ENCODE data around the gene CLIP4.

CLIP4 gene

GRCh38 chr2:29164091-29164846 is 49.1 kb downstream of the CLIP4 start:
- Histone ChIP-seq H3K79me1 (replicated peaks; ENCODE audit: low read length, poor library complexity, severe bottlenecking) (peaks cover 6% of the 10 kb centered on the region), H3K27ac (ENCODE audit: low read length, poor library complexity, severe bottlenecking) (no peak overlapping the region), H3K4me2 (ENCODE audit: low read length, poor library complexity, severe bottlenecking) (no peak overlapping the region), H3K9me3 (ENCODE audit: control insufficient read depth, low read length) (no peaks in the 10 kb centered on the region), H2BK12ac (ENCODE audit: low read length in 2 of 2) (no peak overlapping the region), H3K4me3 (ENCODE audit: insufficient read depth in 1 of 2, low read depth in 1 of 2, low read length in 2 of 2) (no peak overlapping the region), H3K4me1 (ENCODE audit: control insufficient read depth, insufficient read depth, low read depth, low read length) (peaks cover 2% of the 10 kb centered on the region), H3K4ac (ENCODE audit: low read depth in 1 of 2, low read length in 2 of 2) (no peak overlapping the region), H3K36me3 (ENCODE audit: control insufficient read depth in 1 of 2, insufficient read depth in 2 of 2, low read depth in 1 of 2, low read length in 2 of 2) (peaks cover 4 to 63% of the 10 kb centered on the region in 2 experiments), H4K8ac (ENCODE audit: low read length) (no peak overlapping the region), H3K27me3 (ENCODE audit: control insufficient read depth in 1 of 2, insufficient read depth in 1 of 2, low read length in 2 of 2) (no peaks in the 10 kb centered on the region), H2AFZ (ENCODE audit: low read depth, low read length) (no peak overlapping the region), H2AK5ac (ENCODE audit: low read length, severe bottlenecking) (no peak overlapping the region), H4K91ac (ENCODE audit: low read length) (no peak overlapping the region), H3K14ac (ENCODE audit: low read length in 2 of 2) (no peak overlapping the region), H3K9ac (ENCODE audit: low read length) (no peak overlapping the region), H2BK120ac (ENCODE audit: low read depth, low read length) (no peak overlapping the region), H2BK5ac (ENCODE audit: low read depth, low read length, poor library complexity, severe bottlenecking) (no peak overlapping the region), H3K18ac (ENCODE audit: low read depth in 1 of 2, low read length in 2 of 2) (no peak overlapping the region), H2BK15ac (ENCODE audit: low read depth, poor library complexity, severe bottlenecking) (no peak overlapping the region), H3K23ac (ENCODE audit: low read length in 2 of 2) (no peak overlapping the region)
- WGBS = 89% methylated on average over 3 of the region's 5 CpGs
- no peak for DNase-seq

GRCh38 chr2:29165362-29166241 is 50.4 kb downstream of the CLIP4 start:
- H3K4me2 ChIP-seq (ENCODE audit: low read length, poor library complexity, severe bottlenecking) = no peak overlapping the region
- no peak overlapping the region for H2AFZ ChIP-seq (ENCODE audit: low read depth, low read length)
- no peaks in the 10 kb centered on the region for H3K27me3 ChIP-seq (ENCODE audit: control insufficient read depth in 1 of 2, insufficient read depth in 1 of 2, low read length in 2 of 2)
- no peak overlapping the region for H2BK12ac ChIP-seq (ENCODE audit: low read length in 2 of 2)
- no peaks in the 10 kb centered on the region for H3K9me3 ChIP-seq (ENCODE audit: control insufficient read depth, low read length)
- H3K36me3 ChIP-seq (ENCODE audit: control insufficient read depth in 1 of 2, insufficient read depth in 2 of 2, low read depth in 1 of 2, low read length in 2 of 2) = peaks cover 4 to 63% of the 10 kb centered on the region in 2 experiments
- H2AK5ac ChIP-seq (ENCODE audit: low read length, severe bottlenecking) = no peak overlapping the region
- peaks cover 2% of the 10 kb centered on the region for H3K4me1 ChIP-seq (ENCODE audit: control insufficient read depth, insufficient read depth, low read depth, low read length)
- no peak overlapping the region for H3K23ac ChIP-seq (ENCODE audit: low read length in 2 of 2)
- H2BK5ac ChIP-seq (ENCODE audit: low read depth, low read length, poor library complexity, severe bottlenecking) = no peak overlapping the region
- H3K18ac ChIP-seq (ENCODE audit: low read depth in 1 of 2, low read length in 2 of 2) = no peak overlapping the region
- no peak overlapping the region for H2BK15ac ChIP-seq (ENCODE audit: low read depth, poor library complexity, severe bottlenecking)
- H3K9ac ChIP-seq (ENCODE audit: low read length) = peak overlapping the region; percentile 11
- peak; percentile 74 for DNase-seq
- H3K14ac ChIP-seq (ENCODE audit: low read length in 2 of 2) = no peak overlapping the region
- peaks cover 6% of the 10 kb centered on the region for H3K79me1 ChIP-seq (replicated peaks; ENCODE audit: low read length, poor library complexity, severe bottlenecking)
- H4K8ac ChIP-seq (ENCODE audit: low read length) = no peak overlapping the region
- no peak overlapping the region for H2BK120ac ChIP-seq (ENCODE audit: low read depth, low read length)
- H4K91ac ChIP-seq (ENCODE audit: low read length) = no peak overlapping the region
- WGBS = 62% methylated on average over 8 of the region's 8 CpGs
- H3K4ac ChIP-seq (ENCODE audit: low read depth in 1 of 2, low read length in 2 of 2) = no peak overlapping the region
- no peak overlapping the region for H3K4me3 ChIP-seq (ENCODE audit: insufficient read depth in 1 of 2, low read depth in 1 of 2, low read length in 2 of 2)
- H3K27ac ChIP-seq (ENCODE audit: low read length, poor library complexity, severe bottlenecking) = peak overlapping the region; percentile 60

- peaks cover 6% of the 10 kb centered on the region for H3K79me1 ChIP-seq (replicated peaks; ENCODE audit: low read length, poor library complexity, severe bottlenecking)
- 97% methylated on average over 1 of the region's 1 CpG for WGBS
- H4K91ac ChIP-seq (ENCODE audit: low read length) = no peak overlapping the region
- H3K14ac ChIP-seq (ENCODE audit: low read length in 2 of 2) = no peak overlapping the region
- peak overlapping the region; percentile 60 for H3K27ac ChIP-seq (ENCODE audit: low read length, poor library complexity, severe bottlenecking)
- H2BK15ac ChIP-seq (ENCODE audit: low read depth, poor library complexity, severe bottlenecking) = no peak overlapping the region
- H3K4me1 ChIP-seq (ENCODE audit: control insufficient read depth, insufficient read depth, low read depth, low read length) = peaks cover 2% of the 10 kb centered on the region
- no peak overlapping the region for H3K23ac ChIP-seq (ENCODE audit: low read length in 2 of 2)
- H3K18ac ChIP-seq (ENCODE audit: low read depth in 1 of 2, low read length in 2 of 2) = no peak overlapping the region
- H3K4ac ChIP-seq (ENCODE audit: low read depth in 1 of 2, low read length in 2 of 2) = no peak overlapping the region
- H3K4me2 ChIP-seq (ENCODE audit: low read length, poor library complexity, severe bottlenecking) = no peak overlapping the region
- H2BK12ac ChIP-seq (ENCODE audit: low read length in 2 of 2) = no peak overlapping the region
- no peak overlapping the region for H3K4me3 ChIP-seq (ENCODE audit: insufficient read depth in 1 of 2, low read depth in 1 of 2, low read length in 2 of 2)
- H2BK120ac ChIP-seq (ENCODE audit: low read depth, low read length) = no peak overlapping the region
- H2AK5ac ChIP-seq (ENCODE audit: low read length, severe bottlenecking) = no peak overlapping the region
- H2AFZ ChIP-seq (ENCODE audit: low read depth, low read length) = no peak overlapping the region
- peaks cover 3 to 58% of the 10 kb centered on the region in 2 experiments for H3K36me3 ChIP-seq (ENCODE audit: control insufficient read depth in 1 of 2, insufficient read depth in 2 of 2, low read depth in 1 of 2, low read length in 2 of 2)
- no peak for DNase-seq
- H4K8ac ChIP-seq (ENCODE audit: low read length) = no peak overlapping the region
- H3K9ac ChIP-seq (ENCODE audit: low read length) = no peak overlapping the region
- H2BK5ac ChIP-seq (ENCODE audit: low read depth, low read length, poor library complexity, severe bottlenecking) = no peak overlapping the region
- H3K9me3 ChIP-seq (ENCODE audit: control insufficient read depth, low read length) = no peaks in the 10 kb centered on the region
- no peaks in the 10 kb centered on the region for H3K27me3 ChIP-seq (ENCODE audit: control insufficient read depth in 1 of 2, insufficient read depth in 1 of 2, low read length in 2 of 2)
These were observed 51.2 kb downstream of the CLIP4 start for GRCh38 chr2:29166242-29167039.
